ENCODE measurements around the gene ELOB.

The ELOB gene

DNA sequence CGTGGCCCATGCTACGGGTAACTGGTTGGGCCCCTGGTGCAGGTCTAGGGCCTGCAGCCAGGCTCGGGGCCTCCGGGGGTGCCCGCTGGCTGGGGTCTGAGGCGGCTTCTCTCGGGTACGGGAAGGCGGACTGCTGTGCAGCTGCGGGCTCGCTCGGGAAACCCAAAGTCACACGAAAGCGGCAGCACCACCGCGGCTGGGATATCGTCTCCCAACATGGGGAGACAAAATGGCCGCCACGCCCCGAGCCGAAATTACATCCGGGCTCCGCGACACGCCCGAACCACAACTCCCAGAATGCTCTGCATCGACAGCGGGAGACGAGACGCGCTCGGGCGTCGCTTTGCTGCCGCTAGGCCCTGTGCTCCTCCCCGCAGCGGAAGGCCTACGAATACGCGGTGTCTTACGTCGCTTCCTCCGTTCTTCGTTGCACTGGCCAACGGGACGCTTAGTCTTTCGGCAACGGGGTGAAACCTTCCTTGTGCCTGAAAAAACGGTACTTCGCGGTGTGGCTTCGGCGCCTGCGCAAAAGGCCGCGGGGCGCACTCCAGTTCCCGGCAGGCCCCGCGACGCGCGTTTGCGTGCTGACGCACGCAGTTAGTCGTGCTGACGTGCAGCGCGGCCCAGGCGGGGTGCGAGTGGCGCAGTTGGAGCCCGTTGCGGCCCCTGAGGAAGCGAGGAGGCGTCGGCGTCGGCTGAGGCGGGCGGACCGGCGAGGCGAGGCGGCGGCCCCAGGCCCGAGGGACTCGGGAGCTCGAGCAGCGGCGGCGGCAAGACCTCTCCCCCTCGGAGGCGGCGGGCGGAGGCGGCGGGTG is 24.8 kb downstream of the ELOB start, which contains the start of gene SRRM2 (continued):
- TF ChIP-seq ZNF560 (tag by site-specific recombination; IDR thresholded peaks at IDR 0.05; ENCODE audit: borderline replicate concordance) (no peak), GLI2 (tag by site-specific recombination; IDR thresholded peaks at IDR 0.05; ENCODE audit: borderline replicate concordance, low read depth) (no peak), ZFP37 (tag by site-specific recombination; IDR thresholded peaks at IDR 0.05) (peak; percentile 89), ZNF266 (tag by site-specific recombination; IDR thresholded peaks at IDR 0.05; ENCODE audit: low read depth) (no peak), MYNN (tag by site-specific recombination; IDR thresholded peaks at IDR 0.05; ENCODE audit: borderline replicate concordance) (no peak), ZNF549 (tag by site-specific recombination; IDR thresholded peaks at IDR 0.05) (no peak), ZNF391 (tag by site-specific recombination; IDR thresholded peaks at IDR 0.05; ENCODE audit: borderline replicate concordance, low read depth) (peak; percentile 70; the same call in 1 of the 2 replicates), WT1 (tag by site-specific recombination; IDR thresholded peaks at IDR 0.05) (peak; percentile 23; the same call in 1 of the 2 replicates), ZNF596 (tag by site-specific recombination; IDR thresholded peaks at IDR 0.05) (peak; percentile 72), ZNF121 (tag by site-specific recombination; IDR thresholded peaks at IDR 0.05) (0 out of 2 replicates have a peak, but pooled peaks have one; percentile 38), ZNF10 (tag by site-specific recombination; IDR thresholded peaks at IDR 0.05) (0 out of 2 replicates have a peak, but pooled peaks have one; percentile 22), ZNF837 (tag by site-specific recombination; IDR thresholded peaks at IDR 0.05) (no peak), KLF16 (tag by site-specific recombination; IDR thresholded peaks at IDR 0.05) (peak; percentile 75), ZNF830 (tag by site-specific recombination; IDR thresholded peaks at IDR 0.05; ENCODE audit: low read depth) (no peak), ZNF785 (tag by site-specific recombination; IDR thresholded peaks at IDR 0.05) (no peak), ZNF530 (tag by site-specific recombination; IDR thresholded peaks at IDR 0.05; ENCODE audit: low read depth) (no peak), ZNF169 (tag by site-specific recombination; IDR thresholded peaks at IDR 0.05) (no peak), ZNF132 (tag by site-specific recombination; IDR thresholded peaks at IDR 0.05; ENCODE audit: borderline replicate concordance) (no peak), BCL11B (tag by site-specific recombination; IDR thresholded peaks at IDR 0.05; ENCODE audit: low read depth) (no peak), ZNF341 (tag by site-specific recombination; IDR thresholded peaks at IDR 0.05; ENCODE audit: low read depth) (peak; percentile 79)
- TF ChIP-seq, protein P1, sequence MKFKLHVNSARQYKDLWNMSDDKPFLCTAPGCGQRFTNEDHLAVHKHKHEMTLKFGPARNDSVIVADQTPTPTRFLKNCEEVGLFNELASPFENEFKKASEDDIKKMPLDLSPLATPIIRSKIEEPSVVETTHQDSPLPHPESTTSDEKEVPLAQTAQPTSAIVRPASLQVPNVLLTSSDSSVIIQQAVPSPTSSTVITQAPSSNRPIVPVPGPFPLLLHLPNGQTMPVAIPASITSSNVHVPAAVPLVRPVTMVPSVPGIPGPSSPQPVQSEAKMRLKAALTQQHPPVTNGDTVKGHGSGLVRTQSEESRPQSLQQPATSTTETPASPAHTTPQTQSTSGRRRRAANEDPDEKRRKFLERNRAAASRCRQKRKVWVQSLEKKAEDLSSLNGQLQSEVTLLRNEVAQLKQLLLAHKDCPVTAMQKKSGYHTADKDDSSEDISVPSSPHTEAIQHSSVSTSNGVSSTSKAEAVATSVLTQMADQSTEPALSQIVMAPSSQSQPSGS (tag by site-specific recombination; IDR thresholded peaks at IDR 0.05; ENCODE audit: low read depth) = no peak
- TF ChIP-seq, protein P2, sequence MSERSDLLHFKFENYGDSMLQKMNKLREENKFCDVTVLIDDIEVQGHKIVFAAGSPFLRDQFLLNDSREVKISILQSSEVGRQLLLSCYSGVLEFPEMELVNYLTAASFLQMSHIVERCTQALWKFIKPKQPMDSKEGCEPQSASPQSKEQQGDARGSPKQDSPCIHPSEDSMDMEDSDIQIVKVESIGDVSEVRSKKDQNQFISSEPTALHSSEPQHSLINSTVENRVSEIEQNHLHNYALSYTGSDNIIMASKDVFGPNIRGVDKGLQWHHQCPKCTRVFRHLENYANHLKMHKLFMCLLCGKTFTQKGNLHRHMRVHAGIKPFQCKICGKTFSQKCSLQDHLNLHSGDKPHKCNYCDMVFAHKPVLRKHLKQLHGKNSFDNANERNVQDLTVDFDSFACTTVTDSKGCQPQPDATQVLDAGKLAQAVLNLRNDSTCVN (tag by site-specific recombination; optimal IDR thresholded peaks at IDR 0.05) = peak; percentile 94
- TF ChIP-seq, protein P3, sequence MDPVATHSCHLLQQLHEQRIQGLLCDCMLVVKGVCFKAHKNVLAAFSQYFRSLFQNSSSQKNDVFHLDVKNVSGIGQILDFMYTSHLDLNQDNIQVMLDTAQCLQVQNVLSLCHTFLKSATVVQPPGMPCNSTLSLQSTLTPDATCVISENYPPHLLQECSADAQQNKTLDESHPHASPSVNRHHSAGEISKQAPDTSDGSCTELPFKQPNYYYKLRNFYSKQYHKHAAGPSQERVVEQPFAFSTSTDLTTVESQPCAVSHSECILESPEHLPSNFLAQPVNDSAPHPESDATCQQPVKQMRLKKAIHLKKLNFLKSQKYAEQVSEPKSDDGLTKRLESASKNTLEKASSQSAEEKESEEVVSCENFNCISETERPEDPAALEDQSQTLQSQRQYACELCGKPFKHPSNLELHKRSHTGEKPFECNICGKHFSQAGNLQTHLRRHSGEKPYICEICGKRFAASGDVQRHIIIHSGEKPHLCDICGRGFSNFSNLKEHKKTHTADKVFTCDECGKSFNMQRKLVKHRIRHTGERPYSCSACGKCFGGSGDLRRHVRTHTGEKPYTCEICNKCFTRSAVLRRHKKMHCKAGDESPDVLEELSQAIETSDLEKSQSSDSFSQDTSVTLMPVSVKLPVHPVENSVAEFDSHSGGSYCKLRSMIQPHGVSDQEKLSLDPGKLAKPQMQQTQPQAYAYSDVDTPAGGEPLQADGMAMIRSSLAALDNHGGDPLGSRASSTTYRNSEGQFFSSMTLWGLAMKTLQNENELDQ (tag by site-specific recombination; IDR thresholded peaks at IDR 0.05; ENCODE audit: low read depth) = no peak
- TF ChIP-seq, protein P4, sequence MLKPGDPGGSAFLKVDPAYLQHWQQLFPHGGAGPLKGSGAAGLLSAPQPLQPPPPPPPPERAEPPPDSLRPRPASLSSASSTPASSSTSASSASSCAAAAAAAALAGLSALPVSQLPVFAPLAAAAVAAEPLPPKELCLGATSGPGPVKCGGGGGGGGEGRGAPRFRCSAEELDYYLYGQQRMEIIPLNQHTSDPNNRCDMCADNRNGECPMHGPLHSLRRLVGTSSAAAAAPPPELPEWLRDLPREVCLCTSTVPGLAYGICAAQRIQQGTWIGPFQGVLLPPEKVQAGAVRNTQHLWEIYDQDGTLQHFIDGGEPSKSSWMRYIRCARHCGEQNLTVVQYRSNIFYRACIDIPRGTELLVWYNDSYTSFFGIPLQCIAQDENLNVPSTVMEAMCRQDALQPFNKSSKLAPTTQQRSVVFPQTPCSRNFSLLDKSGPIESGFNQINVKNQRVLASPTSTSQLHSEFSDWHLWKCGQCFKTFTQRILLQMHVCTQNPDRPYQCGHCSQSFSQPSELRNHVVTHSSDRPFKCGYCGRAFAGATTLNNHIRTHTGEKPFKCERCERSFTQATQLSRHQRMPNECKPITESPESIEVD (tag by site-specific recombination; IDR thresholded peaks at IDR 0.05) = no peak
- TF ChIP-seq, protein P5, sequence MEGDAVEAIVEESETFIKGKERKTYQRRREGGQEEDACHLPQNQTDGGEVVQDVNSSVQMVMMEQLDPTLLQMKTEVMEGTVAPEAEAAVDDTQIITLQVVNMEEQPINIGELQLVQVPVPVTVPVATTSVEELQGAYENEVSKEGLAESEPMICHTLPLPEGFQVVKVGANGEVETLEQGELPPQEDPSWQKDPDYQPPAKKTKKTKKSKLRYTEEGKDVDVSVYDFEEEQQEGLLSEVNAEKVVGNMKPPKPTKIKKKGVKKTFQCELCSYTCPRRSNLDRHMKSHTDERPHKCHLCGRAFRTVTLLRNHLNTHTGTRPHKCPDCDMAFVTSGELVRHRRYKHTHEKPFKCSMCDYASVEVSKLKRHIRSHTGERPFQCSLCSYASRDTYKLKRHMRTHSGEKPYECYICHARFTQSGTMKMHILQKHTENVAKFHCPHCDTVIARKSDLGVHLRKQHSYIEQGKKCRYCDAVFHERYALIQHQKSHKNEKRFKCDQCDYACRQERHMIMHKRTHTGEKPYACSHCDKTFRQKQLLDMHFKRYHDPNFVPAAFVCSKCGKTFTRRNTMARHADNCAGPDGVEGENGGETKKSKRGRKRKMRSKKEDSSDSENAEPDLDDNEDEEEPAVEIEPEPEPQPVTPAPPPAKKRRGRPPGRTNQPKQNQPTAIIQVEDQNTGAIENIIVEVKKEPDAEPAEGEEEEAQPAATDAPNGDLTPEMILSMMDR (tag by site-specific recombination; IDR thresholded peaks at IDR 0.05) = peak; percentile 49
- TF ChIP-seq, protein P6, sequence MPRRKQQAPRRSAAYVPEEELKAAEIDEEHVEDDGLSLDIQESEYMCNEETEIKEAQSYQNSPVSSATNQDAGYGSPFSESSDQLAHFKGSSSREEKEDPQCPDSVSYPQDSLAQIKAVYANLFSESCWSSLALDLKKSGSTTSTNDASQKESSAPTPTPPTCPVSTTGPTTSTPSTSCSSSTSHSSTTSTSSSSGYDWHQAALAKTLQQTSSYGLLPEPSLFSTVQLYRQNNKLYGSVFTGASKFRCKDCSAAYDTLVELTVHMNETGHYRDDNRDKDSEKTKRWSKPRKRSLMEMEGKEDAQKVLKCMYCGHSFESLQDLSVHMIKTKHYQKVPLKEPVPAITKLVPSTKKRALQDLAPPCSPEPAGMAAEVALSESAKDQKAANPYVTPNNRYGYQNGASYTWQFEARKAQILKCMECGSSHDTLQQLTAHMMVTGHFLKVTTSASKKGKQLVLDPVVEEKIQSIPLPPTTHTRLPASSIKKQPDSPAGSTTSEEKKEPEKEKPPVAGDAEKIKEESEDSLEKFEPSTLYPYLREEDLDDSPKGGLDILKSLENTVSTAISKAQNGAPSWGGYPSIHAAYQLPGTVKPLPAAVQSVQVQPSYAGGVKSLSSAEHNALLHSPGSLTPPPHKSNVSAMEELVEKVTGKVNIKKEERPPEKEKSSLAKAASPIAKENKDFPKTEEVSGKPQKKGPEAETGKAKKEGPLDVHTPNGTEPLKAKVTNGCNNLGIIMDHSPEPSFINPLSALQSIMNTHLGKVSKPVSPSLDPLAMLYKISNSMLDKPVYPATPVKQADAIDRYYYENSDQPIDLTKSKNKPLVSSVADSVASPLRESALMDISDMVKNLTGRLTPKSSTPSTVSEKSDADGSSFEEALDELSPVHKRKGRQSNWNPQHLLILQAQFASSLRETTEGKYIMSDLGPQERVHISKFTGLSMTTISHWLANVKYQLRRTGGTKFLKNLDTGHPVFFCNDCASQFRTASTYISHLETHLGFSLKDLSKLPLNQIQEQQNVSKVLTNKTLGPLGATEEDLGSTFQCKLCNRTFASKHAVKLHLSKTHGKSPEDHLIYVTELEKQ (tag by site-specific recombination; IDR thresholded peaks at IDR 0.05; ENCODE audit: borderline replicate concordance) = no peak
